Measurements from ENCODE around the gene MUS81.

The MUS81 gene

GRCh38 chr11:65884716-65885092 lies 24.5 kb downstream of the MUS81 start:
- peak; percentile 88 for DNase-seq (ENCODE audit: extremely low spot score)
- ChIA-PET POLR2A (interaction anchor here (0.6 to 1.5 kb wide), 4 partner anchors 9 to 116 kb away, joined by 3 to 5 read pairs (median 4); no protein-coding TSS in a partner anchor), CTCF (interaction anchor here (0.7 to 19.3 kb wide), 60 partner anchors 2 to 589 kb away, joined by 3 to 535 read pairs (median 5); partner anchors contain the start of genes BANF1, CATSPER1, CCDC85B and CFL1)
- peak; percentile 100 for TF ChIP-seq CTCF (IDR thresholded peaks at IDR 0.05; ENCODE audit: control extremely low read depth, extremely low read depth, low read depth, missing control alignments)

- no peak for TF ChIP-seq CTCF (IDR thresholded peaks at IDR 0.05; ENCODE audit: control extremely low read depth, extremely low read depth, low read depth, missing control alignments)
Measured at GRCh38 chr11:65885231-65885630, 25.0 kb downstream of the MUS81 start.

GRCh38 chr11:65885808-65886536 lies 25.7 kb downstream of the MUS81 start:
- no peak for DNase-seq (ENCODE audit: extremely low spot score)
- POLR2A ChIA-PET = no interaction called here
- CTCF ChIA-PET = interaction anchor here (0.5 to 19.3 kb wide), 28 partner anchors 4 to 591 kb away, joined by 3 to 535 read pairs (median 13); partner anchors contain the start of genes CCDC85B, CFL1, CTSW and EFEMP2
- no peak for TF ChIP-seq CTCF (IDR thresholded peaks at IDR 0.05; ENCODE audit: control extremely low read depth, extremely low read depth, low read depth, missing control alignments)

More at GRCh38 chr11:65885231-65885630, 25.0 kb downstream of the MUS81 start:
- POLR2A ChIA-PET = interaction anchor here (0.6 to 1.1 kb wide), 3 partner anchors 8 to 116 kb away, joined by 3 to 5 read pairs (median 3); no protein-coding TSS in a partner anchor
- CTCF ChIA-PET = interaction anchor here (0.9 to 19.3 kb wide), 48 partner anchors 3 to 590 kb away, joined by 3 to 535 read pairs (median 6); partner anchors contain the start of genes BANF1, CATSPER1, CCDC85B and CFL1
- DNase-seq (ENCODE audit: extremely low spot score) = no peak

GRCh38 chr11:65886826-65887722 lies 26.8 kb downstream of the MUS81 start:
- TF ChIP-seq CTCF (IDR thresholded peaks at IDR 0.05; ENCODE audit: control extremely low read depth, extremely low read depth, low read depth, missing control alignments) = no peak
- ChIA-PET POLR2A (interaction anchor here (1.7 kb wide), 1 partner anchor 35 kb away, joined by 12 read pairs; no protein-coding TSS in a partner anchor), CTCF (interaction anchor here (0.8 to 19.3 kb wide), 18 partner anchors 5 to 158 kb away, joined by 3 to 535 read pairs (median 13); partner anchors contain the start of genes CCDC85B, CFL1, CTSW and EFEMP2)
- no peak for DNase-seq (ENCODE audit: extremely low spot score)

- no peak for DNase-seq (ENCODE audit: extremely low spot score)
- POLR2A ChIA-PET = interaction anchor here (0.6 to 1.7 kb wide), 15 partner anchors 14 to 1661 kb away, joined by 3 to 12 read pairs (median 5); partner anchors contain the start of genes CFL1, KAT5 and MAP3K11
- TF ChIP-seq CTCF (IDR thresholded peaks at IDR 0.05; ENCODE audit: control extremely low read depth, extremely low read depth, low read depth, missing control alignments) = no peak
- CTCF ChIA-PET = interaction anchor here (0.7 to 19.3 kb wide), 43 partner anchors 4 to 395 kb away, joined by 3 to 535 read pairs (median 6); partner anchors contain the start of genes AP5B1, BANF1, C11orf68 and CCDC85B
Measured at GRCh38 chr11:65887723-65888162, 27.5 kb downstream of the MUS81 start.
